HepG2 (cell line): ENCODE data around the gene CNTRL. TPM values are rescaled to one million over a fixed set of nuclear protein-coding genes. Genes with fewer than 3 reads are reported as not detected.

Source experiments
- BRD4 ChIP-seq: sonication (generic); formaldehyde crosslinking; IDR thresholded peaks from 2 replicates; pipeline ENCODE4 v1.4.0; 2020; ENCODE audit warnings: missing genetic modification reagents
- DPF2 ChIP-seq: sonication (generic); formaldehyde crosslinking; IDR thresholded peaks from 2 replicates; pipeline ENCODE4 v1.4.0; 2020; ENCODE audit warnings: mild to moderate bottlenecking, low read depth, missing genetic modification reagents, borderline replicate concordance
- FOXA3 ChIP-seq: IDR thresholded peaks from 2 replicates; pipeline ENCODE4 v1.6.1; 2016; ENCODE audit warnings: missing genetic modification reagents, missing compliant biosample characterization
- GABPA ChIP-seq, 2 experiments: IDR thresholded peaks; 2 replicates each; pipeline ENCODE4 v1.6.1; 2011 to 2016; ENCODE audit warnings: low read depth in 2 of 2, low read length in 1 of 2, missing biosample characterization in 1 of 2, missing genetic modification characterization in 1 of 2
- GZF1 ChIP-seq: sonication (generic); formaldehyde crosslinking; IDR thresholded peaks from 2 replicates; pipeline ENCODE4 v1.5.1; 2020; ENCODE audit warnings: mild to moderate bottlenecking, missing genetic modification reagents
- HNF1A ChIP-seq, 2 experiments: sonication (generic) in 1 of 2; formaldehyde crosslinking in 1 of 2; IDR thresholded peaks; 2 replicates each; pipeline versions ENCODE4 v1.4.0 to v1.6.1; 2016 to 2020; ENCODE audit warnings: borderline replicate concordance in 1 of 2, low read depth in 1 of 2, mild to moderate bottlenecking in 1 of 2, missing genetic modification reagents in 1 of 2
- HOXD1 ChIP-seq: sonication (generic); formaldehyde crosslinking; IDR thresholded peaks from 2 replicates; pipeline ENCODE4 v1.5.0; 2020; ENCODE audit warnings: missing genetic modification reagents
- MAX ChIP-seq: IDR thresholded peaks from 2 replicates; pipeline ENCODE4 v1.6.1; 2012; ENCODE audit warnings: inconsistent platforms
- MEF2D ChIP-seq: sonication (generic); formaldehyde crosslinking; IDR thresholded peaks from 2 replicates; pipeline ENCODE4 v1.5.1; 2020; ENCODE audit warnings: mild to moderate bottlenecking, missing genetic modification reagents
- MIER3 ChIP-seq: IDR thresholded peaks from 2 replicates; pipeline ENCODE4 v1.6.1; 2016; ENCODE audit warnings: missing compliant biosample characterization, borderline replicate concordance
- NCOA2 ChIP-seq: sonication (generic); formaldehyde crosslinking; IDR thresholded peaks from 2 replicates; pipeline ENCODE4 v1.8.0; 2022; ENCODE audit warnings: inconsistent platforms
- TEAD3 ChIP-seq: optimal IDR thresholded peaks from 2 replicates; pipeline ENCODE3; 2016; ENCODE audit warnings: borderline replicate concordance
- YY1 ChIP-seq: IDR thresholded peaks from 2 replicates; pipeline ENCODE4 v1.6.1; 2011; ENCODE audit warnings: low read length, low read depth, moderate library complexity, mild to moderate bottlenecking; ENCODE audit not compliant: insufficient read depth, insufficient replicate concordance
- ZBTB43 ChIP-seq: sonication (generic); formaldehyde crosslinking; conservative IDR thresholded peaks from 2 replicates; pipeline ENCODE4 v1.4.0; 2020; ENCODE audit warnings: missing genetic modification reagents
- ZFP37 ChIP-seq: sonication (generic); formaldehyde crosslinking; IDR thresholded peaks from 2 replicates; pipeline ENCODE4 v1.4.0; 2020; ENCODE audit warnings: missing genetic modification reagents, borderline replicate concordance
- ZFP91 ChIP-seq: sonication (generic); formaldehyde crosslinking; IDR thresholded peaks from 2 replicates; pipeline ENCODE4 v1.9.0; 2022; ENCODE audit warnings: missing genetic modification reagents, mild to moderate bottlenecking, borderline replicate concordance
- ZNF280D ChIP-seq: sonication (generic); formaldehyde crosslinking; IDR thresholded peaks from 2 replicates; pipeline ENCODE4 v1.5.1; 2020; ENCODE audit warnings: mild to moderate bottlenecking, missing genetic modification reagents
- ZNF792 ChIP-seq: IDR thresholded peaks from 2 replicates; pipeline ENCODE4 v1.6.1; 2016
- ZSCAN31 ChIP-seq: sonication (generic); formaldehyde crosslinking; IDR thresholded peaks from 2 replicates; pipeline ENCODE4 v1.5.0; 2020; ENCODE audit warnings: low read depth, mild to moderate bottlenecking, missing genetic modification reagents
- polyA plus RNA-seq, 8 experiments: library from polyadenylated mRNA; depleted of rRNA in 3 of 8; stranded (reverse) in 7 of 8; unstranded in 1 of 8; fragments of >200 nt; fragmentation: Illumina TruSeq in 4 of 8; extraction: Trizol in 4 of 8; gene quantifications; 2 replicates each; pipeline versions ENCODE4 v1.2.1 to v1.2.3, GENCODE V29; 2011 to 2016; ENCODE audit warnings: low read depth in 4 of 8, missing spikeins in 1 of 8, mixed read lengths in 1 of 8; ENCODE audit not compliant: insufficient read depth in 1 of 8
- total RNA-seq, 5 experiments: library from RNA; depleted of rRNA; stranded (reverse); fragments of >200 nt; fragmentation: Illumina TruSeq; extraction: Trizol; gene quantifications; 2 replicates each; pipeline ENCODE4 v1.2.3, GENCODE V29; 2016; ENCODE audit warnings: low read depth in 1 of 5

CNTRL gene
- total and polyA plus RNA-seq, 2 of the 13 experiments (the other 11 are each of a cell fraction or from before 2014, with no cell fraction given) = 7.5 to 11.8 TPM

GRCh38 chr9:121053544-121053943, 21.2 kb upstream of the CNTRL start (continued):
- TF ChIP-seq HNF1A (IDR thresholded peaks at IDR 0.05; ENCODE audit: low read depth) (peak; percentile 58; the same call in 1 of the 2 replicates), HNF1A (CRISPR knock-in tag; IDR thresholded peaks at IDR 0.05; ENCODE audit: borderline replicate concordance) (peak; percentile 74; the same call in 1 of the 2 replicates), GZF1 (CRISPR knock-in tag) (peak; percentile 88), FOXA3 (CRISPR knock-in tag) (peak; percentile 62), NCOA2 (peak; percentile 75), ZSCAN31 (CRISPR knock-in tag) (peak; percentile 59; the same call in 1 of the 2 replicates), ZFP91 (CRISPR knock-in tag) (0 out of 2 replicates have a peak, but pooled peaks have one; percentile 33), ZBTB43 (CRISPR knock-in tag) (peak; percentile 69; the same call in 1 of the 2 replicates), ZNF280D (CRISPR knock-in tag) (peak; percentile 72; the same call in 1 of the 2 replicates), BRD4 (CRISPR knock-in tag) (0 out of 2 replicates have a peak, but pooled peaks have one; percentile 65), ZNF792 (peak; percentile 63; the same call in 1 of the 2 replicates), MEF2D (CRISPR knock-in tag) (0 out of 2 replicates have a peak, but pooled peaks have one; percentile 55), DPF2 (CRISPR knock-in tag) (peak; percentile 56; the same call in 1 of the 2 replicates), MIER3 (CRISPR knock-in tag) (peak; percentile 63; the same call in 1 of the 2 replicates), ZFP37 (CRISPR knock-in tag) (peak; percentile 84; the same call in 1 of the 2 replicates), HOXD1 (CRISPR knock-in tag) (no peak), YY1 (peak; percentile 38), TEAD3 (CRISPR knock-in tag) (peak; percentile 75), MAX (peak; percentile 71), GABPA (IDR thresholded peaks at IDR 0.05; ENCODE audit: low read depth, low read length) (no peak), GABPA (CRISPR knock-in tag; IDR thresholded peaks at IDR 0.05; ENCODE audit: low read depth) (0 out of 2 replicates have a peak, but pooled peaks have one; percentile 16)
